Activated T-helper 2 cell treated with anti-CD3 and anti-CD28 coated beads, Interferon-gamma antibody, Interleukin-2, Interleukin-4, amounts not matched to agents 10 μg/mL and 5 μg/mL and 100 μg/mL, durations not matched to agents 14 hours and 24 hours and 36 hours (primary cell): ENCODE results near the gene ZSWIM3. TPM values are rescaled to one million over a fixed set of nuclear protein-coding genes. Genes with fewer than 3 reads are reported as not detected.
"Not testable (repeated sequence)": the region's sequence is repeated elsewhere in the genome, so short reads cannot be mapped to it uniquely, and the experiment has no call there.

Experiments
- DNase-seq: peaks from one replicate; pipeline ENCODE4 v3.0.0; 2021; ENCODE audit warnings: low spot score
- H3K27ac Mint-ChIP-seq: one replicate; pipeline ENCODE4 v1.8.0; 2021; ENCODE audit warnings: mixed read lengths
- H3K27me3 Mint-ChIP-seq: one replicate; pipeline ENCODE4 v1.8.0; 2021; ENCODE audit warnings: low read depth, mixed read lengths
- H3K36me3 Mint-ChIP-seq: one replicate; pipeline ENCODE4 v1.8.0; 2021; ENCODE audit warnings: low read depth, mixed read lengths
- H3K4me1 Mint-ChIP-seq: one replicate; pipeline ENCODE4 v1.8.0; 2021; ENCODE audit warnings: low read depth, mixed read lengths
- H3K4me3 Mint-ChIP-seq: one replicate; pipeline ENCODE4 v1.8.0; 2021; ENCODE audit warnings: low read depth, mild to moderate bottlenecking, moderate library complexity, mixed read lengths
- H3K9me3 Mint-ChIP-seq: one replicate; pipeline ENCODE4 v1.8.0; 2021; ENCODE audit warnings: mixed read lengths
- intact Hi-C: fragments of 100-400 bp; cut with micrococcal nuclease; formaldehyde crosslinking; loops from one replicate; pipeline ENCODE4 v1.15.1; 2023
- total RNA-seq: library from RNA; stranded (reverse); gene quantifications from 2 replicates; pipeline ENCODE4 v1.2.3, GENCODE V29; 2022

ZSWIM3 gene
- total RNA-seq, 1 donor from 2014 or later: 6.2 TPM

DNA sequence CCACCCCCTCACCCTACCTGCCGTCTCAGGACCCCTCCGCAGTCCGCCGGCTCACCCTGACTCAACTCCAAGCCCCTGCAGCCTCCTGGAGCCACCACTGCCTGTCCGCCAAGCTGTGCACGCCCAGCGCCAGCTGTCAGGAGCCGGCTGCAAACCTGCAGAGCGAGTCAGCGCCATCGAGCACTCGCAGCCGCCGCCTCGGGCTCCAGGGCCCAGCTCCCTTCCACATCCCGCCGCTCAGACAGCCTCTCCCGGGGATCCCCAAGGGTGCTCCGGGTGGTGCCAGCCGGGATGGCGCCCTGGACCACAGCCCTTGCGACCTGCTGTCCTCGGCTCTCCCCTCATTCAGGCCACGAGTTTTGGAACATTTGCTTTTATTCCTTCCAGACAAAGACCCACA is 34.6 kb upstream of the ZSWIM3 start:
- no peaks in the 10 kb centered on the region for H3K36me3 Mint-ChIP-seq
- peaks cover 28% of the 10 kb centered on the region for H3K27me3 Mint-ChIP-seq
- H3K4me3 Mint-ChIP-seq: no peak overlapping the region
- DNase-seq: no peak
- H3K4me1 Mint-ChIP-seq: peaks cover 11% of the 10 kb centered on the region
- no peak overlapping the region for H3K27ac Mint-ChIP-seq
- intact Hi-C loops: no loop called here
- H3K9me3 Mint-ChIP-seq: no peaks in the 10 kb centered on the region

DNA sequence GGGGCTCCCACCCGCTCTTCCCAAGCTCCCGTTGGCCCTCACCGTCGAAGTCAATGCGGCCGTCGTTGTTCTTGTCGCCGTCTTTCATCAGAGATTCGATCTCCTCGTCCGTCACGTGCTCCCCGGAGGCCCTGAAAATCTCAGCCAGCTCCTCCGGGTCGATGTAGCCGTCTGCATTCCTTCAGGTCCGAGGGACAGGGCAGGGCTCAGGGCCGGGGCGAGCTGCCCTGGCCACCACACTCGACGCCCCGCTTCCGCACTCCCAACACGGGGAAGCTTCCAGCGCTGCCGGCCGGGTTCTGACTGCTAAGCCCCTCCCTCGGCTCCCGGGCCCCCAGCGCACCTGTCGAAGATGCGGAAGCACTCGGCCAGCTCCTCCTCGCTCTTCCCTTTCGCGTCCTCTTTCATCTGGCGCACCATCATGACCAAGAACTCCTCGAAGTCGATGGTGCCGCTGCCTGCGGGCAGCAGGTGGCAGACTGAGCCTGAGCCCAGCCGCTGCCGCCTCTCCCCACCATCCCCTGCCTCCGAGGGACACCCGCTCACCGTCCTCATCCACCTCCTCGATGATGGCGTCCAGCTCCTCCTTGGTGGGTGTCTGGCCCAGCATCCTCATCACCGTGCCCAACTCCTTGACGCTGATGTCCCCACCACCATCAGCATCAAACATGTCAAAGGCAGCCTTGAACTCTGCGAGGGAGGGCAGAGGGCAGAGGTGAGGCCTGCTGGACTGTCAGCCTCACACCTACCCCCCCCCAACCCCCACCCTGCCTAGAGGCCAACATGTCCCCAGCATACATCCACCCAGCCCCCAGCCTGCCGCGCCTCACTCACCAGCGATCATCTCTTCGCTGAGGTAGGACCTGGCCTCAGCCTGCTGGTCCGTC is 33.2 kb upstream of the ZSWIM3 start:
- Mint-ChIP-seq H3K27ac (peak overlapping the region; percentile 20), H3K27me3 (peaks cover 33% of the 10 kb centered on the region), H3K9me3 (no peaks in the 10 kb centered on the region), H3K4me3 (peak overlapping the region; percentile 51), H3K4me1 (peaks cover 11% of the 10 kb centered on the region), H3K36me3 (no peaks in the 10 kb centered on the region)
- intact Hi-C loops: no loop called here
- peak; percentile 22 for DNase-seq

GRCh38 chr20:45826381-45827019 is 30.9 kb upstream of the ZSWIM3 start:
- H3K27ac Mint-ChIP-seq: no peak overlapping the region
- no peaks in the 10 kb centered on the region for H3K36me3 Mint-ChIP-seq
- intact Hi-C loops: no loop called here
- H3K9me3 Mint-ChIP-seq: no peaks in the 10 kb centered on the region
- H3K4me1 Mint-ChIP-seq: peaks cover 11% of the 10 kb centered on the region
- H3K4me3 Mint-ChIP-seq: no peak overlapping the region
- H3K27me3 Mint-ChIP-seq: peaks cover 29% of the 10 kb centered on the region
- DNase-seq: no peak

DNA sequence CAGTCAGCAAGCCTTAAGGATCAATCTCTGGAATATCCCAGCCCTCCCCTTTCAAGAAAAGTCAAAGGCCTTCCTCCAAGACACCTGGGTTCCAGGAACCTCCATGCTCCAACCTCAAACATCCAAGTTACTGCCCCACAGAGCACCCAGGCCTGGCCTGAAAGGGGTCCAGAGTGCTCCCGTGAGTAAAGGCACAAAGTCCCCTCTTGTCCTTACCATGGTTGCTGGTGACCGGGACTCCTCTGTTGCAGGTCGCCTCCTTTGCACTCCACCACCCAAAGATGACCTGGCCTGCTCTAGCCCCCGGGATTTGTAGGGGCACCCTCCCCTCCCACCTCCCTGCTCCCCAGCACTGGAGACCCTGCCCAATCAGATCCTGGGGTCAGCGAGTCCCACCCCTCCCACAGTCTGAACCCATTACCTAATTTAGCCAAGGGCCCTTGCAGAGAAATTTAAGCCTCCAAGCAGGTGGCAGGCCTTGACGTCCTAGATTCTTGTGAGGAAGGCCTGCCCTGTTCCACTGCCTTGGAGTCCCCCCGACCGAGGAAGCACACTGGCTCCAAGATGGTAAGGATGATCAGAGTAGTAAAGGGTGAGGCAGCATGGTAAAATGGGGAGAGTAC is 30.3 kb upstream of the ZSWIM3 start, which contains the start of gene TNNC2:
Gene TNNC2 (minus strand): TSS at position 283 of the 623 bp plus-strand sequence. CDS start 64 bp downstream, at position 219.
- Mint-ChIP-seq H3K27ac (no peak within 1 kb of the TSS), H3K4me3 (no peak within 1 kb of the TSS), H3K36me3 (no peaks in the 10 kb centered on the region), H3K27me3 (peaks cover 28% of the 10 kb centered on the region), H3K4me1 (peaks cover 11% of the 10 kb centered on the region), H3K9me3 (no peaks in the 10 kb centered on the region)
- no peak for DNase-seq
- intact Hi-C loops: no loop called here

GRCh38 chr20:45827712-45828111 is 29.7 kb upstream of the ZSWIM3 start:
- no peak for DNase-seq
- H3K36me3 Mint-ChIP-seq: no peaks in the 10 kb centered on the region
- H3K27ac Mint-ChIP-seq: no peak overlapping the region
- intact Hi-C loops: no loop called here
- peaks cover 11% of the 10 kb centered on the region for H3K4me1 Mint-ChIP-seq
- H3K9me3 Mint-ChIP-seq: no peaks in the 10 kb centered on the region
- H3K27me3 Mint-ChIP-seq: peaks cover 26% of the 10 kb centered on the region
- no peak overlapping the region for H3K4me3 Mint-ChIP-seq

- no peaks in the 10 kb centered on the region for H3K36me3 Mint-ChIP-seq
- intact Hi-C loops: no loop called here
- no peak overlapping the region for H3K27ac Mint-ChIP-seq
- H3K27me3 Mint-ChIP-seq: peaks cover 22% of the 10 kb centered on the region
- H3K4me1 Mint-ChIP-seq: peaks cover 16% of the 10 kb centered on the region
- DNase-seq: no peak
- H3K4me3 Mint-ChIP-seq: no peak overlapping the region
- H3K9me3 Mint-ChIP-seq: no peaks in the 10 kb centered on the region
Measured at GRCh38 chr20:45828589-45828988, 28.8 kb upstream of the ZSWIM3 start.

- peaks cover 14% of the 10 kb centered on the region for H3K27me3 Mint-ChIP-seq
- H3K4me1 Mint-ChIP-seq, H3K9me3 Mint-ChIP-seq, H3K27ac Mint-ChIP-seq, H3K36me3 Mint-ChIP-seq, H3K4me3 Mint-ChIP-seq, DNase-seq, intact Hi-C loops: not testable (repeated sequence)
Measured at GRCh38 chr20:45829673-45830106, 27.7 kb upstream of the ZSWIM3 start.

DNA sequence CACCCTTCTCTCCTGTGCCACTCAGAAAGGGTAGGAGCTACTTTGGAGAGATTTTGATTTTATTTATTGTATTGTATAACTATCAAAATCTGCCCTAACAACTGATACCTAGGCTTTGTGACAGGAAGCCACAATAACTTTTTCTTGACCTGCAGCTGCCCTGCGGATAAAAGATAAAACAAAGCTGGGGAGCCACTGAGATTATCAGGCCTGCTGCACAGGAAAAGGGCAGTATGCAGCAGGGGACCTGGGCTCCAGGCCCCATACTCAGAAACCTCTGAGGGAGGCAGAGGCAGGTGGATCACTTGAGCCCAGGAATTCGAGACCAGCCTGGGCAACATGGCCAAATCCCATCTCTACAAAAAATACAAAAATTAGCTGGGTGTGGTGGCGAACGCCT is 24.8 kb upstream of the ZSWIM3 start:
- Mint-ChIP-seq H3K4me3 (peak overlapping the region; percentile 81), H3K9me3 (no peaks in the 10 kb centered on the region), H3K27ac (no peak overlapping the region), H3K4me1 (peaks cover 15% of the 10 kb centered on the region), H3K27me3 (peaks cover 14% of the 10 kb centered on the region), H3K36me3 (no peaks in the 10 kb centered on the region)
- DNase-seq: no peak
- intact Hi-C loops: no loop called here

- peaks cover 12% of the 10 kb centered on the region for H3K27me3 Mint-ChIP-seq
- no peaks in the 10 kb centered on the region for H3K36me3 Mint-ChIP-seq
- intact Hi-C loops: no loop called here
- H3K27ac Mint-ChIP-seq: peak within 1 kb of the TSS; percentile 43
- no peaks in the 10 kb centered on the region for H3K9me3 Mint-ChIP-seq
- peak within 1 kb of the TSS; percentile 81 for H3K4me3 Mint-ChIP-seq
- peaks cover 15% of the 10 kb centered on the region for H3K4me1 Mint-ChIP-seq
- no peak for DNase-seq
Measured at GRCh38 chr20:45833030-45833882, 24.2 kb upstream of the ZSWIM3 start, which contains the start of gene SNX21. TSS of gene SNX21 (plus strand) at chr20:45833799. CDS start at chr20:45833920, 121 bp downstream.

GRCh38 chr20:45833883-45834796 is 23.3 kb upstream of the ZSWIM3 start:
- no peaks in the 10 kb centered on the region for H3K9me3 Mint-ChIP-seq
- no peaks in the 10 kb centered on the region for H3K36me3 Mint-ChIP-seq
- intact Hi-C loops: loop anchor here (2.0 kb wide), 1 partner anchor 23 kb away; the partner anchor contains the start of genes ACOT8 and ZSWIM3
- peaks cover 15% of the 10 kb centered on the region for H3K4me1 Mint-ChIP-seq
- peak overlapping the region; percentile 81 for H3K4me3 Mint-ChIP-seq
- H3K27me3 Mint-ChIP-seq: peaks cover 9% of the 10 kb centered on the region
- H3K27ac Mint-ChIP-seq: no peak overlapping the region
- peak; percentile 25 for DNase-seq

DNA sequence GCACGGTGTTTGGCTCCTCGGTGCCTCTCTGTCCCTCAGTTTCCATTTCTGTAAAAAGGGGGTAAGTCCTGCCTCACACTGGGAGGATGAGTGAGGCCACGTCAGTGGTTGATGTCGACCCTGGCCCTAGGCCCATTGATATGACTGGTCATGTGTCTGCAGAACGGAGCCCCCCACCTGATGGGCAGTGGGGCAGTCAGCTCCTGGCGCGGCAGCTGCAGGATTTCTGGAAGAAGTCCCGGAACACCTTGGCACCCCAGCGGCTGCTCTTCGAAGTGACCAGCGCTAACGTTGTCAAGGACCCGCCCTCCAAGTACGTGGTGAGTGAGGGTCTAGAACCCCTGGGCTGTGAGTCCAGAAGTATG is 22.6 kb upstream of the ZSWIM3 start:
- Mint-ChIP-seq H3K9me3 (no peaks in the 10 kb centered on the region), H3K27ac (no peak overlapping the region), H3K4me1 (peaks cover 15% of the 10 kb centered on the region), H3K4me3 (peak overlapping the region; percentile 55), H3K27me3 (peaks cover 9% of the 10 kb centered on the region), H3K36me3 (no peaks in the 10 kb centered on the region)
- DNase-seq: no peak
- intact Hi-C loops: loop anchor here (2.0 kb wide), 1 partner anchor 22 kb away; the partner anchor contains the start of genes ACOT8 and ZSWIM3
